ENCODE data around the gene ASXL3.

The ASXL3 gene

GRCh38 chr18:33733376-33733775 is 155.4 kb downstream of the ASXL3 start:
- H3K4me3 ChIP-seq (ENCODE audit: insufficient read depth, low read length, poor library complexity, severe bottlenecking) = no peak overlapping the region
- no peaks in the 10 kb centered on the region for H3F3A ChIP-seq (ENCODE audit: insufficient read depth)
- no peaks in the 10 kb centered on the region; the same call in 1 of the 2 replicates for H3K27me3 ChIP-seq (ENCODE audit: low read length)
- no peak for TF ChIP-seq CTCF (IDR thresholded peaks at IDR 0.05; ENCODE audit: insufficient read depth, low read length, poor library complexity, severe bottlenecking)
- TF ChIP-seq EZH2phosphoT487 (conservative IDR thresholded peaks at IDR 0.05; ENCODE audit: low read length) = no peak
- H3K9me2 ChIP-seq (replicated peaks; ENCODE audit: insufficient read depth, low read length) = no peaks in the 10 kb centered on the region
- H3K9ac ChIP-seq (ENCODE audit: low read length) = no peak overlapping the region
- H3K36me3 ChIP-seq (ENCODE audit: low read length) = no peaks in the 10 kb centered on the region
- H3K27ac ChIP-seq (ENCODE audit: low read depth, low read length) = no peak overlapping the region
- H4K20me1 ChIP-seq (ENCODE audit: low read depth, low read length) = no peaks in the 10 kb centered on the region
- H3K79me2 ChIP-seq (ENCODE audit: insufficient read depth, low read length) = no peaks in the 10 kb centered on the region
- no peak overlapping the region for H3K4me2 ChIP-seq (ENCODE audit: low read depth, low read length, poor library complexity, severe bottlenecking)
- no peaks in the 10 kb centered on the region for H3K9me3 ChIP-seq (ENCODE audit: insufficient read depth, low read length)
- no peak overlapping the region for H2AFZ ChIP-seq (ENCODE audit: low read depth, low read length, severe bottlenecking)

GRCh38 chr18:33735428-33735827 is 157.4 kb downstream of the ASXL3 start:
- TF ChIP-seq EZH2phosphoT487 (conservative IDR thresholded peaks at IDR 0.05; ENCODE audit: low read length) = no peak
- no peak for TF ChIP-seq CTCF (IDR thresholded peaks at IDR 0.05; ENCODE audit: insufficient read depth, low read length, poor library complexity, severe bottlenecking)
- Histone ChIP-seq H3K4me3 (ENCODE audit: insufficient read depth, low read length, poor library complexity, severe bottlenecking) (no peak overlapping the region), H4K20me1 (ENCODE audit: low read depth, low read length) (no peaks in the 10 kb centered on the region)

GRCh38 chr18:33741760-33742159 is 163.7 kb downstream of the ASXL3 start:
- Histone ChIP-seq H3F3A (ENCODE audit: insufficient read depth) (no peaks in the 10 kb centered on the region), H3K4me3 (ENCODE audit: insufficient read depth, low read length, poor library complexity, severe bottlenecking) (no peak overlapping the region), H2AFZ (ENCODE audit: low read depth, low read length, severe bottlenecking) (no peak overlapping the region), H3K27me3 (ENCODE audit: low read length) (no peaks in the 10 kb centered on the region), H3K36me3 (ENCODE audit: low read length) (no peaks in the 10 kb centered on the region), H3K9ac (ENCODE audit: low read length) (no peak overlapping the region), H3K9me2 (replicated peaks; ENCODE audit: insufficient read depth, low read length) (no peaks in the 10 kb centered on the region), H3K4me2 (ENCODE audit: low read depth, low read length, poor library complexity, severe bottlenecking) (no peak overlapping the region), H4K20me1 (ENCODE audit: low read depth, low read length) (no peaks in the 10 kb centered on the region), H3K9me3 (ENCODE audit: insufficient read depth, low read length) (no peaks in the 10 kb centered on the region), H3K27ac (ENCODE audit: low read depth, low read length) (no peak overlapping the region), H3K79me2 (ENCODE audit: insufficient read depth, low read length) (no peaks in the 10 kb centered on the region)
- TF ChIP-seq CTCF (IDR thresholded peaks at IDR 0.05; ENCODE audit: insufficient read depth, low read length, poor library complexity, severe bottlenecking) = no peak
- TF ChIP-seq EZH2phosphoT487 (conservative IDR thresholded peaks at IDR 0.05; ENCODE audit: low read length) = no peak

More at GRCh38 chr18:33735428-33735827, 157.4 kb downstream of the ASXL3 start:
- no peaks in the 10 kb centered on the region for H3K27me3 ChIP-seq (ENCODE audit: low read length)
- H3K9me3 ChIP-seq (ENCODE audit: insufficient read depth, low read length) = no peaks in the 10 kb centered on the region
- no peak overlapping the region for H3K9ac ChIP-seq (ENCODE audit: low read length)
- H3K79me2 ChIP-seq (ENCODE audit: insufficient read depth, low read length) = no peaks in the 10 kb centered on the region
- no peaks in the 10 kb centered on the region for H3K36me3 ChIP-seq (ENCODE audit: low read length)
- H3F3A ChIP-seq (ENCODE audit: insufficient read depth) = no peaks in the 10 kb centered on the region
- no peaks in the 10 kb centered on the region for H3K9me2 ChIP-seq (replicated peaks; ENCODE audit: insufficient read depth, low read length)
- no peak overlapping the region for H2AFZ ChIP-seq (ENCODE audit: low read depth, low read length, severe bottlenecking)
- no peak overlapping the region for H3K27ac ChIP-seq (ENCODE audit: low read depth, low read length)
- H3K4me2 ChIP-seq (ENCODE audit: low read depth, low read length, poor library complexity, severe bottlenecking) = no peak overlapping the region
